ENCODE measurements around the gene AZGP1.

Gene AZGP1

DNA sequence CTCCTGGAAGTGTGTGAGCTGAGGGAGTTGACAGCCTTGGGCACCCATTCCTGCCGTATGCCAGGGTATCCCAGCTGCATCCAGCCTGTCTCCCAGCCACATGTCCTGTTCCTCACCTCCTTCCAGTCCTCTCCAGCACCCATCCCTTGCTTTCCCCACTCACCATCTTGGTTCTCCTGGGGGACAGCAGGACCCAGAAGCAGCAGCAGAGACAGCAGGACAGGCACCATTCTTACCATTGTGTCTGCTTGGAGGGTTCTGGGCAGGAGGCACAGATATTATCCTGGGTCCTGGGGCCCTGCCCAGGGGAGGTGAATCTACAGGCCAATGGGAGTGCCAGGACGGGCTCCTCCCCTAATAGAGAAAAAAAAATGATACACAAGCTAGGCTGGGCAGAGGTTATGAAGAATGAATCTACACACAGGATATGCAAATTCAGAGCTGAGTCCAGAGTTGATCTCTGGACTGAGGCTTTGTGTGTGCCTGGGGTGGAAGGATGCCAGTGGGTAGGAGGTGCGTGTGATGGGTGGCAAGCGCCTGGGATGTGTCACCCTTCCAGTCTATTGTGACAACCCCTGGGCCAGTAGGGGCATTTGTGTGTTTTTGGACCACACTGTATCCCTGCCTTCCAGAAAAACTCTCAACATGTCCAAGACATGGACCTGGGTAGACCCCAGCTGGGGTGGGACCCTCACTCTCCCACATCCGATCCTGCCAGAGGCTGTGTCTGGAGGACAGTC, at the start of gene AZGP1:
Gene AZGP1, minus strand, starts transcription at position 250 of the 740 bp plus-strand sequence. Its CDS starts 11 bp downstream, at position 239.
- Histone ChIP-seq H3K4me1 (ENCODE audit: control insufficient read depth, insufficient read depth, low read length) (peaks cover 11% of the 10 kb centered on the region), H3K27me3 (ENCODE audit: control insufficient read depth, insufficient read depth, low read length) (no peaks in the 10 kb centered on the region), H3K4me3 (ENCODE audit: low read length) (no peak within 1 kb of the TSS), H3K9ac (ENCODE audit: low read length) (no peak within 1 kb of the TSS), H3K36me3 (ENCODE audit: control insufficient read depth, insufficient read depth, low read length) (no peaks in the 10 kb centered on the region), H3K9me3 (ENCODE audit: control insufficient read depth, low read length) (no peaks in the 10 kb centered on the region)

GRCh38 chr7:100024020-100024619, 48.3 kb upstream of the AZGP1 start:
- peak overlapping the region; percentile 28 for H3K9ac ChIP-seq (ENCODE audit: low read length)

DNA sequence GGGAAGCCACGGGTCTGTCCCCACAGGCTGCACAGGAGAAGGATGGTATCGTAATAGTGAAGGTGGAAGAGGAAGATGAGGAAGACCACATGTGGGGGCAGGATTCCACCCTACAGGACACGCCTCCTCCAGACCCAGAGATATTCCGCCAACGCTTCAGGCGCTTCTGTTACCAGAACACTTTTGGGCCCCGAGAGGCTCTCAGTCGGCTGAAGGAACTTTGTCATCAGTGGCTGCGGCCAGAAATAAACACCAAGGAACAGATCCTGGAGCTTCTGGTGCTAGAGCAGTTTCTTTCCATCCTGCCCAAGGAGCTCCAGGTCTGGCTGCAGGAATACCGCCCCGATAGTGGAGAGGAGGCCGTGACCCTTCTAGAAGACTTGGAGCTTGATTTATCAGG, 47.7 kb upstream of the AZGP1 start:
- Histone ChIP-seq H3K9ac (ENCODE audit: low read length) (peak overlapping the region; percentile 28), H3K27me3 (ENCODE audit: control insufficient read depth, insufficient read depth, low read length) (no peaks in the 10 kb centered on the region), H3K36me3 (ENCODE audit: control insufficient read depth, insufficient read depth, low read length) (peaks cover 9% of the 10 kb centered on the region), H3K9me3 (ENCODE audit: control insufficient read depth, low read length) (no peaks in the 10 kb centered on the region), H3K4me1 (ENCODE audit: control insufficient read depth, insufficient read depth, low read length) (peaks cover 54% of the 10 kb centered on the region), H3K4me3 (ENCODE audit: low read length) (no peak overlapping the region)

More at GRCh38 chr7:100024020-100024619, 48.3 kb upstream of the AZGP1 start:
- H3K36me3 ChIP-seq (ENCODE audit: control insufficient read depth, insufficient read depth, low read length): peaks cover 9% of the 10 kb centered on the region
- no peak overlapping the region for H3K4me3 ChIP-seq (ENCODE audit: low read length)
- no peaks in the 10 kb centered on the region for H3K27me3 ChIP-seq (ENCODE audit: control insufficient read depth, insufficient read depth, low read length)
- H3K9me3 ChIP-seq (ENCODE audit: control insufficient read depth, low read length): no peaks in the 10 kb centered on the region
- peaks cover 48% of the 10 kb centered on the region for H3K4me1 ChIP-seq (ENCODE audit: control insufficient read depth, insufficient read depth, low read length)

DNA sequence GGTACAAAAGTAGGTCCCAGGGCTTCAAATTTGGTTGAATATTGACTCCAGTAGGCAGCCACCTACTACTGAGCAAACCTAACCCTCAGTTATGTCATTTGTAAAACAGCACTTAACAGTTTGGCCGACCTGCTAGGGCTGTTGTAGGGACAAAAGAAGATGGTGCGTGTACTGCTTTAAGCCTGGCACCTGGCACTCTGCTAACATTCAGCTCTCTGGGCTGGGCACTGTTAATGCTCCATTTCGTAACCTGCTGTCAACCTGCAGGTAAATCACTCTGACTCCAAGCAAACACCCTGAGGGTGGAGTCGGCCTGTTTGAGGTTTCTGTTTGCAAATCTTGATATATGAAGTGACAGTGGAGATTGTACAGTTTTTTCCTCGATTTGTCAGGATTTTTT, 46.8 kb upstream of the AZGP1 start:
- Histone ChIP-seq H3K9ac (ENCODE audit: low read length) (peak overlapping the region; percentile 28), H3K27me3 (ENCODE audit: control insufficient read depth, insufficient read depth, low read length) (no peaks in the 10 kb centered on the region), H3K9me3 (ENCODE audit: control insufficient read depth, low read length) (no peaks in the 10 kb centered on the region), H3K4me3 (ENCODE audit: low read length) (no peak overlapping the region), H3K4me1 (ENCODE audit: control insufficient read depth, insufficient read depth, low read length) (peaks cover 63% of the 10 kb centered on the region), H3K36me3 (ENCODE audit: control insufficient read depth, insufficient read depth, low read length) (peaks cover 9% of the 10 kb centered on the region)

GRCh38 chr7:100021297-100021696, 45.5 kb upstream of the AZGP1 start:
- H3K4me3 ChIP-seq (ENCODE audit: low read length): no peak overlapping the region
- peaks cover 70% of the 10 kb centered on the region for H3K4me1 ChIP-seq (ENCODE audit: control insufficient read depth, insufficient read depth, low read length)
- H3K9ac ChIP-seq (ENCODE audit: low read length): peak overlapping the region; percentile 7
- H3K9me3 ChIP-seq (ENCODE audit: control insufficient read depth, low read length): no peaks in the 10 kb centered on the region
- H3K27me3 ChIP-seq (ENCODE audit: control insufficient read depth, insufficient read depth, low read length): no peaks in the 10 kb centered on the region
- peaks cover 12% of the 10 kb centered on the region for H3K36me3 ChIP-seq (ENCODE audit: control insufficient read depth, insufficient read depth, low read length)

GRCh38 chr7:100019908-100020307, 44.1 kb upstream of the AZGP1 start:
- peaks cover 17% of the 10 kb centered on the region for H3K36me3 ChIP-seq (ENCODE audit: control insufficient read depth, insufficient read depth, low read length)
- H3K9ac ChIP-seq (ENCODE audit: low read length): peak overlapping the region; percentile 33
- H3K27me3 ChIP-seq (ENCODE audit: control insufficient read depth, insufficient read depth, low read length): no peaks in the 10 kb centered on the region
- no peak overlapping the region for H3K4me3 ChIP-seq (ENCODE audit: low read length)
- no peaks in the 10 kb centered on the region for H3K9me3 ChIP-seq (ENCODE audit: control insufficient read depth, low read length)
- H3K4me1 ChIP-seq (ENCODE audit: control insufficient read depth, insufficient read depth, low read length): peaks cover 75% of the 10 kb centered on the region

DNA sequence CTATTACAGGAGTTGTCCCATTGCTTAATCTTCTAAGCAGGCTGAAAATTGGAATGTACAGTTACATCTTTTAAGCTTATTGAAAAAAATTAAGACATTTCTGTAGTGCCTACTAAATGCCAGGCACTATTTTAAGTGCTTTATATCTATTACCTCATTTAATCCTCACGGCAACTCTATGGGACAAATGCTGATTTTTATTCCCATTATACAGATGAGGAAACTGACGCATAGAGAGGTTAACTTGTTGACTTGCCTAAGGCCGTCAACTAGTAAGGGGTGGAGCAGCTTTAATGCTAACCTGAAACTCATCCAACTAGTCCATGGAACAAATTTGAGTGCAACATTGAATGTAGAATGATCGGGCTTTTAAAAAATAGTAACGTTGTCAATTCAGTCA, 42.0 kb upstream of the AZGP1 start:
- H3K9ac ChIP-seq (ENCODE audit: low read length): peak overlapping the region; percentile 99
- H3K9me3 ChIP-seq (ENCODE audit: control insufficient read depth, low read length): no peaks in the 10 kb centered on the region
- no peak overlapping the region for H3K4me3 ChIP-seq (ENCODE audit: low read length)
- peaks cover 67% of the 10 kb centered on the region for H3K4me1 ChIP-seq (ENCODE audit: control insufficient read depth, insufficient read depth, low read length)
- H3K27me3 ChIP-seq (ENCODE audit: control insufficient read depth, insufficient read depth, low read length): no peaks in the 10 kb centered on the region
- H3K36me3 ChIP-seq (ENCODE audit: control insufficient read depth, insufficient read depth, low read length): peaks cover 8% of the 10 kb centered on the region

- peaks cover 8% of the 10 kb centered on the region for H3K36me3 ChIP-seq (ENCODE audit: control insufficient read depth, insufficient read depth, low read length)
- H3K27me3 ChIP-seq (ENCODE audit: control insufficient read depth, insufficient read depth, low read length): no peaks in the 10 kb centered on the region
- H3K9ac ChIP-seq (ENCODE audit: low read length): peak overlapping the region; percentile 99
- H3K4me3 ChIP-seq (ENCODE audit: low read length): no peak overlapping the region
- peaks cover 66% of the 10 kb centered on the region for H3K4me1 ChIP-seq (ENCODE audit: control insufficient read depth, insufficient read depth, low read length)
- H3K9me3 ChIP-seq (ENCODE audit: control insufficient read depth, low read length): no peaks in the 10 kb centered on the region
Observed at GRCh38 chr7:100017300-100017699, 41.5 kb upstream of the AZGP1 start.

DNA sequence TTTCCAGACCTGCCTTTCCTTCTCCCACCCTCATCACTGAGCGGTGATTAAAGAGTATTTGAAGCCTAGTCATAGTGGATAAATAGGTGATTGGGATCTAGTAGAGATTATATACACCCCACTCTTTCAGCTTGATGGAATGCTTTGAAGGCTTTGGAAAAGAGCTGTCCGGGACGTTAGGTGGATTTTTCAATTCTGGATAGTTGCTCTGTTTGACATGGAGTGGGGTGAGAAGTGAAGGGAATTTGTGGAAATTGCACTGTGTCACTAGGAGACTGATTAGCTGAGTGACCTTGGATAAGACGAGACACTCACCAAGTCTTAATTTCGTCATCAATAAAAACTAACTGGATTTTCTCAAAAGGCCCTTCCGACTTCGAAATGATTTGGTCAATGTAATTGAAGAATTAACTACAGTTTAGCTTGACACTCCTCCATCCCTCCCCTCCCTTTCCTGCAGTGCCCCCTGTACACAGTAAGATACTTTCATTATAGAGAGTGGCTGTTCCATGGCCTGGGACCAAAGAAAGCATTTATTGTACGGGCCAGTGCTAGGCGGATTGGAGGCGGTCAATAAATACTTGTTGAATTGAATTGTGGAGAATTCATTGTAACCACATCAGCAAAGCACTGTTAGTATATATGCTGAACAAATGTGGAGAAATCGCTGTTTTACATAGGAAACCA, 40.5 kb upstream of the AZGP1 start:
- Histone ChIP-seq H3K4me3 (ENCODE audit: low read length) (peak overlapping the region; percentile 94), H3K9ac (ENCODE audit: low read length) (peak overlapping the region; percentile 99), H3K9me3 (ENCODE audit: control insufficient read depth, low read length) (no peaks in the 10 kb centered on the region), H3K36me3 (ENCODE audit: control insufficient read depth, insufficient read depth, low read length) (peaks cover 8% of the 10 kb centered on the region), H3K27me3 (ENCODE audit: control insufficient read depth, insufficient read depth, low read length) (no peaks in the 10 kb centered on the region), H3K4me1 (ENCODE audit: control insufficient read depth, insufficient read depth, low read length) (peaks cover 64% of the 10 kb centered on the region)

DNA sequence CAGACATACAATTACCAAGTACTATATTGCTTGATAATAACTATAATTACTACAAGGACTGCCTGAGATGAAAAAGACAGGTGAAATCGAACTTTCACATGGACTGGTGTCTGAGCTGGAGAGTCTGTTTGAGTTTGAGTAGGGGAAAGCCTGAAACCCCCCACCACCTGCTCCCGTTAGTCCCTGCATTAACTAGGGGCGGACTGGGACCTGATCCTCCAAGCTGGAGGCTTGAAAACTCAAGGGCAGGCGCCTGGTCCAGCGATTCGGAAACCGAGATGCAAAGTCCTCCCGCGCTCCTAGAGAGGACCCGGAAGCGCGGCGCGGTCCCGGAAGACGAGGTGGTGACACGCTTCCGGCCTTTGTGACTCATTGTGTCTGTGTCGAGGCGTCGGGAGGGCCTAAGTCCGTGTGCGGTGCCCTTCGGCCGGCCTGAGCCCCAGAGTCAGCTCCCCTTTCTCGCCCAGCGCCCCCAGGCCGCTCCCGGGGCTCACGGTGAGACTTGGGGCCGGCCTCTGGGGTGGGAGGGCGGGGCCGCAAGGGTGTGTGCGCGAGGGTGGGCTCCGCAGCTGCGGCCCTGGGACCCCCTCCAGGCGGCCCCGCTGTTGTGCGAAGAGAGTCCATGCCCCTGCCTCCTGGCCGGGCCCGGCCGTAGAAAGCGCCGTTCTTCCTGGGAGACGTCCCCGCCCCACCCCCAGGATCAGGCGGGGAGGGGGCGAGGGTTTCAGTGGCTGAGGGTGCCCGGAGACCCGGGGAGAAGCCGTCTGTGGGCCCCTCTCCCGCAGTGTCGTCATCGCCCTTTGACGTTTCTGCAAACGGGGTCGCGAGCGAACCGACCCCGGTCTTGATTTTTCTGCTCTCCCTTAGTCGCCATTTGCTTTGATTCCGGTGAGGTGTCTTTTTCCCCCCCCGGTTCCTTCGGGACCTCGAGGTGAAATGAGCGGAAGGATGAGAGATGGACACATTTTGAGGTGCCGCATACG, 39.7 kb upstream of the AZGP1 start, which contains the start of gene ZKSCAN1:
Gene ZKSCAN1, plus strand, starts transcription at position 365 of the 983 bp plus-strand sequence. CDS start 7,911 bp downstream, outside the sequence.
- peaks cover 8% of the 10 kb centered on the region for H3K36me3 ChIP-seq (ENCODE audit: control insufficient read depth, insufficient read depth, low read length)
- H3K9me3 ChIP-seq (ENCODE audit: control insufficient read depth, low read length): no peaks in the 10 kb centered on the region
- H3K4me3 ChIP-seq (ENCODE audit: low read length): peak within 1 kb of the TSS; percentile 94
- H3K9ac ChIP-seq (ENCODE audit: low read length): peak within 1 kb of the TSS; percentile 99
- peaks cover 58% of the 10 kb centered on the region for H3K4me1 ChIP-seq (ENCODE audit: control insufficient read depth, insufficient read depth, low read length)
- H3K27me3 ChIP-seq (ENCODE audit: control insufficient read depth, insufficient read depth, low read length): no peaks in the 10 kb centered on the region

DNA sequence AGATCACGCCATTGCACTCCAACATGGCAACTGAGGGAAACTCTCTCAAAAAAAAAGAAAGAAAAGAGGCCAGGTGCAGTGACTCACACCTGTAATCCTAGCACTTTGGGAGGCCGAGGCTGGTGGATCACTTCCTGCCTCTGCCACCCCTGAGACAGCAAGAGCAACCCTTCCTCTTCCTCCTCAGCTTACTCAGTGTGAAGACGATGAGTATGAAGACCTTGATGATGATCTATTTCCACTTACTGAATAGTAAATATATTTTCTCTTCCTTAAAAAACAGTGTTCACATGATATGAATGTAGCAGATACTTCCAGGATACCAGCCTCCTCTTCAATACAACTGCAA, 37.5 kb upstream of the AZGP1 start:
- Histone ChIP-seq H3K36me3 (ENCODE audit: control insufficient read depth, insufficient read depth, low read length) (peaks cover 8% of the 10 kb centered on the region), H3K9me3 (ENCODE audit: control insufficient read depth, low read length) (no peaks in the 10 kb centered on the region), H3K4me1 (ENCODE audit: control insufficient read depth, insufficient read depth, low read length) (peaks cover 43% of the 10 kb centered on the region), H3K4me3 (ENCODE audit: low read length) (no peak overlapping the region), H3K27me3 (ENCODE audit: control insufficient read depth, insufficient read depth, low read length) (no peaks in the 10 kb centered on the region), H3K9ac (ENCODE audit: low read length) (no peak overlapping the region)

Data from mucosa of stomach (tissue), 1 donor.